Stimulated activated CD8-positive, alpha-beta memory T cell treated with anti-CD3 and anti-CD28 coated beads, Interleukin-2, amount 100 ng/mL, for 1 hour (primary cell): ENCODE data around the gene RARRES1.

Experiments used
- DNase-seq, 2 donors: peaks; one replicate each; pipeline ENCODE4 v3.0.0-alpha.2; 2020; ENCODE audit warnings: low read depth in 2 of 2

Gene RARRES1

GRCh38 chr3:158731938-158732855 is at the start of gene RARRES1:
RARRES1 (minus strand) TSS chr3:158732457; CDS start chr3:158732415, 42 bp downstream.
- no peak for DNase-seq

- no peak for DNase-seq
Measured at GRCh38 chr3:158781849-158782248, 49.6 kb upstream of the RARRES1 start.

GRCh38 chr3:158781191-158781590 is 48.9 kb upstream of the RARRES1 start:
- DNase-seq = no peak

GRCh38 chr3:158780766-158781165 is 48.5 kb upstream of the RARRES1 start:
- no peak for DNase-seq

GRCh38 chr3:158777161-158777873 is 45.1 kb upstream of the RARRES1 start:
- DNase-seq = no peak

GRCh38 chr3:158776531-158776930 is 44.3 kb upstream of the RARRES1 start:
- DNase-seq = no peak

GRCh38 chr3:158775426-158776410 is 43.5 kb upstream of the RARRES1 start:
- no peak for DNase-seq

GRCh38 chr3:158774965-158775364 is 42.7 kb upstream of the RARRES1 start:
- no peak for DNase-seq

GRCh38 chr3:158773845-158774830 is 41.9 kb upstream of the RARRES1 start:
- DNase-seq = no peak

- no peak for DNase-seq
Measured at GRCh38 chr3:158773166-158773565, 40.9 kb upstream of the RARRES1 start.

- no peak for DNase-seq
Measured at GRCh38 chr3:158771982-158772381, 39.7 kb upstream of the RARRES1 start.

GRCh38 chr3:158771577-158771976 is 39.3 kb upstream of the RARRES1 start:
- no peak for DNase-seq

- no peak for DNase-seq
Measured at GRCh38 chr3:158770741-158771350, 38.6 kb upstream of the RARRES1 start.

- DNase-seq = no peak
Measured at GRCh38 chr3:158769952-158770740, 37.9 kb upstream of the RARRES1 start.

- DNase-seq = no peak
Measured at GRCh38 chr3:158769549-158769948, 37.3 kb upstream of the RARRES1 start.

- DNase-seq = no peak
Measured at GRCh38 chr3:158768881-158769543, 36.8 kb upstream of the RARRES1 start.

GRCh38 chr3:158768361-158768787 is 36.1 kb upstream of the RARRES1 start:
- DNase-seq = no peak

- DNase-seq = no peak
Measured at GRCh38 chr3:158766364-158766763, 34.1 kb upstream of the RARRES1 start.
